ENCODE measurements around the gene SYNDIG1.

- no peak for TF ChIP-seq CTCF (IDR thresholded peaks at IDR 0.05)
- TF ChIP-seq POLR2A (IDR thresholded peaks at IDR 0.05), result no peak
Observed at GRCh38 chr20:24432046-24432442, 37.4 kb upstream of the SYNDIG1 start.
